ENCODE results near the gene ANKS4B.

ANKS4B gene

GRCh38 chr16:21224800-21225199 is 8.7 kb upstream of the ANKS4B start:
- TF ChIP-seq ZC3H10 (CRISPR knock-in tag; IDR thresholded peaks at IDR 0.05) (no peak), CSDC2 (CRISPR knock-in tag; IDR thresholded peaks at IDR 0.05) (no peak), ZNF565 (CRISPR knock-in tag; conservative IDR thresholded peaks at IDR 0.05; ENCODE audit: low read depth) (no peak), TCF4 (CRISPR knock-in tag; IDR thresholded peaks at IDR 0.05; ENCODE audit: borderline replicate concordance) (no peak), GLIS3 (CRISPR knock-in tag; IDR thresholded peaks at IDR 0.05) (no peak), RARB (CRISPR knock-in tag; IDR thresholded peaks at IDR 0.05) (no peak), OSR1 (CRISPR knock-in tag; IDR thresholded peaks at IDR 0.05) (no peak), TSHZ2 (CRISPR knock-in tag; IDR thresholded peaks at IDR 0.05) (no peak), ZNF8 (CRISPR knock-in tag; IDR thresholded peaks at IDR 0.05) (no peak)
- ATAC-seq = no peak

GRCh38 chr16:21226749-21227148 is 6.8 kb upstream of the ANKS4B start:
- TF ChIP-seq ZNF8 (CRISPR knock-in tag; IDR thresholded peaks at IDR 0.05) = no peak
- no peak for TF ChIP-seq BACH2 (CRISPR knock-in tag; IDR thresholded peaks at IDR 0.05; ENCODE audit: borderline replicate concordance)
- TF ChIP-seq, protein P1, sequence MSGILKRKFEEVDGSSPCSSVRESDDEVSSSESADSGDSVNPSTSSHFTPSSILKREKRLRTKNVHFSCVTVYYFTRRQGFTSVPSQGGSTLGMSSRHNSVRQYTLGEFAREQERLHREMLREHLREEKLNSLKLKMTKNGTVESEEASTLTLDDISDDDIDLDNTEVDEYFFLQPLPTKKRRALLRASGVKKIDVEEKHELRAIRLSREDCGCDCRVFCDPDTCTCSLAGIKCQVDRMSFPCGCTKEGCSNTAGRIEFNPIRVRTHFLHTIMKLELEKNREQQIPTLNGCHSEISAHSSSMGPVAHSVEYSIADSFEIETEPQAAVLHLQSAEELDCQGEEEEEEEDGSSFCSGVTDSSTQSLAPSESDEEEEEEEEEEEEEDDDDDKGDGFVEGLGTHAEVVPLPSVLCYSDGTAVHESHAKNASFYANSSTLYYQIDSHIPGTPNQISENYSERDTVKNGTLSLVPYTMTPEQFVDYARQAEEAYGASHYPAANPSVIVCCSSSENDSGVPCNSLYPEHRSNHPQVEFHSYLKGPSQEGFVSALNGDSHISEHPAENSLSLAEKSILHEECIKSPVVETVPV (CRISPR knock-in tag; IDR thresholded peaks at IDR 0.05) = no peak
- no peak for TF ChIP-seq ZFP30 (CRISPR knock-in tag; IDR thresholded peaks at IDR 0.05)
- TF ChIP-seq ZNF70 (CRISPR knock-in tag; IDR thresholded peaks at IDR 0.05) = no peak
- TF ChIP-seq TCF4 (CRISPR knock-in tag; IDR thresholded peaks at IDR 0.05; ENCODE audit: borderline replicate concordance) = peak; percentile 35; the same call in 1 of the 2 replicates
- TF ChIP-seq CSDC2 (CRISPR knock-in tag; IDR thresholded peaks at IDR 0.05) = no peak
- no peak for ATAC-seq

GRCh38 chr16:21227866-21228265 is 5.6 kb upstream of the ANKS4B start:
- ATAC-seq = no peak
- no peak for TF ChIP-seq ZNF70 (CRISPR knock-in tag; IDR thresholded peaks at IDR 0.05)
- TF ChIP-seq CSDC2 (CRISPR knock-in tag; IDR thresholded peaks at IDR 0.05) = no peak
- no peak for TF ChIP-seq PPARA (CRISPR knock-in tag; IDR thresholded peaks at IDR 0.05; ENCODE audit: borderline replicate concordance)
- no peak for TF ChIP-seq ZFP3 (CRISPR knock-in tag; IDR thresholded peaks at IDR 0.05)
- TF ChIP-seq TSHZ2 (CRISPR knock-in tag; IDR thresholded peaks at IDR 0.05) = no peak
- no peak for TF ChIP-seq TCF4 (CRISPR knock-in tag; IDR thresholded peaks at IDR 0.05; ENCODE audit: borderline replicate concordance)
- TF ChIP-seq, protein P2, sequence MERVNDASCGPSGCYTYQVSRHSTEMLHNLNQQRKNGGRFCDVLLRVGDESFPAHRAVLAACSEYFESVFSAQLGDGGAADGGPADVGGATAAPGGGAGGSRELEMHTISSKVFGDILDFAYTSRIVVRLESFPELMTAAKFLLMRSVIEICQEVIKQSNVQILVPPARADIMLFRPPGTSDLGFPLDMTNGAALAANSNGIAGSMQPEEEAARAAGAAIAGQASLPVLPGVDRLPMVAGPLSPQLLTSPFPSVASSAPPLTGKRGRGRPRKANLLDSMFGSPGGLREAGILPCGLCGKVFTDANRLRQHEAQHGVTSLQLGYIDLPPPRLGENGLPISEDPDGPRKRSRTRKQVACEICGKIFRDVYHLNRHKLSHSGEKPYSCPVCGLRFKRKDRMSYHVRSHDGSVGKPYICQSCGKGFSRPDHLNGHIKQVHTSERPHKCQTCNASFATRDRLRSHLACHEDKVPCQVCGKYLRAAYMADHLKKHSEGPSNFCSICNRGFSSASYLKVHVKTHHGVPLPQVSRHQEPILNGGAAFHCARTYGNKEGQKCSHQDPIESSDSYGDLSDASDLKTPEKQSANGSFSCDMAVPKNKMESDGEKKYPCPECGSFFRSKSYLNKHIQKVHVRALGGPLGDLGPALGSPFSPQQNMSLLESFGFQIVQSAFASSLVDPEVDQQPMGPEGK (CRISPR knock-in tag; IDR thresholded peaks at IDR 0.05; ENCODE audit: borderline replicate concordance) = no peak
- TF ChIP-seq, protein P1 (CRISPR knock-in tag; IDR thresholded peaks at IDR 0.05) = no peak
- no peak for TF ChIP-seq ZFP30 (CRISPR knock-in tag; IDR thresholded peaks at IDR 0.05)
- TF ChIP-seq SNAI2 (CRISPR knock-in tag; IDR thresholded peaks at IDR 0.05) = no peak
- no peak for TF ChIP-seq ARNTL (CRISPR knock-in tag; IDR thresholded peaks at IDR 0.05; ENCODE audit: borderline replicate concordance, low read depth)
- no peak for TF ChIP-seq ZNF8 (CRISPR knock-in tag; IDR thresholded peaks at IDR 0.05)
- TF ChIP-seq, protein P3, sequence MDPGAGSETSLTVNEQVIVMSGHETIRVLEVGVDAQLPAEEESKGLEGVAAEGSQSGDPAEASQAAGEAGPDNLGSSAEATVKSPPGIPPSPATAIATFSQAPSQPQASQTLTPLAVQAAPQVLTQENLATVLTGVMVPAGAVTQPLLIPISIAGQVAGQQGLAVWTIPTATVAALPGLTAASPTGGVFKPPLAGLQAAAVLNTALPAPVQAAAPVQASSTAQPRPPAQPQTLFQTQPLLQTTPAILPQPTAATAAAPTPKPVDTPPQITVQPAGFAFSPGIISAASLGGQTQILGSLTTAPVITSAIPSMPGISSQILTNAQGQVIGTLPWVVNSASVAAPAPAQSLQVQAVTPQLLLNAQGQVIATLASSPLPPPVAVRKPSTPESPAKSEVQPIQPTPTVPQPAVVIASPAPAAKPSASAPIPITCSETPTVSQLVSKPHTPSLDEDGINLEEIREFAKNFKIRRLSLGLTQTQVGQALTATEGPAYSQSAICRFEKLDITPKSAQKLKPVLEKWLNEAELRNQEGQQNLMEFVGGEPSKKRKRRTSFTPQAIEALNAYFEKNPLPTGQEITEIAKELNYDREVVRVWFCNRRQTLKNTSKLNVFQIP (CRISPR knock-in tag; IDR thresholded peaks at IDR 0.05; ENCODE audit: borderline replicate concordance, low read depth) = no peak
- no peak for TF ChIP-seq BACH2 (CRISPR knock-in tag; IDR thresholded peaks at IDR 0.05; ENCODE audit: borderline replicate concordance)

Data from SK-N-SH treated with all-trans-retinoic acid at 6 μM for 48 hours (cell line).